ENCODE results near the gene SNTA1.
"Not testable (repeated sequence)": the region's sequence is repeated elsewhere in the genome, so short reads cannot be mapped to it uniquely, and the experiment has no call there.

The SNTA1 gene

GRCh38 chr20:33423875-33424274 is 19.7 kb downstream of the SNTA1 start:
- DNase-seq = not testable (repeated sequence)

- DNase-seq = no peak
Observed at GRCh38 chr20:33423141-33423834, 20.3 kb downstream of the SNTA1 start.

GRCh38 chr20:33419140-33419974 is 24.2 kb downstream of the SNTA1 start:
- DNase-seq = no peak

GRCh38 chr20:33418033-33418432 is 25.5 kb downstream of the SNTA1 start:
- no peak for DNase-seq

GRCh38 chr20:33415948-33416347 is 27.6 kb downstream of the SNTA1 start:
- no peak for DNase-seq

- no peak for DNase-seq
Observed at GRCh38 chr20:33412484-33412838, 31.1 kb downstream of the SNTA1 start.

- no peak for DNase-seq
Observed at GRCh38 chr20:33411711-33412483, 31.7 kb downstream of the SNTA1 start.

- DNase-seq = no peak
Observed at GRCh38 chr20:33411242-33411641, 32.3 kb downstream of the SNTA1 start.

GRCh38 chr20:33410081-33410742 is 33.4 kb downstream of the SNTA1 start:
- DNase-seq = no peak

- DNase-seq = no peak
Observed at GRCh38 chr20:33408716-33409654, 34.6 kb downstream of the SNTA1 start.

- DNase-seq = no peak
Observed at GRCh38 chr20:33408313-33408712, 35.2 kb downstream of the SNTA1 start.

- DNase-seq = no peak
Observed at GRCh38 chr20:33407796-33408195, 35.8 kb downstream of the SNTA1 start.

- no peak for DNase-seq
Observed at GRCh38 chr20:33407251-33407650, 36.3 kb downstream of the SNTA1 start.

- DNase-seq = no peak
Observed at GRCh38 chr20:33404281-33404680, 39.3 kb downstream of the SNTA1 start.

GRCh38 chr20:33401921-33402369 is 41.6 kb downstream of the SNTA1 start:
- DNase-seq = no peak

GRCh38 chr20:33401184-33401920 is 42.2 kb downstream of the SNTA1 start, which contains the start of gene CDK5RAP1:
Gene CDK5RAP1 (minus strand): TSS chr20:33401519. CDS start chr20:33397064, 4,455 bp downstream.
- peak; percentile 42 for DNase-seq

- DNase-seq = no peak
Observed at GRCh38 chr20:33400812-33401183, 42.8 kb downstream of the SNTA1 start.

- peak; percentile 6 for DNase-seq
Observed at GRCh38 chr20:33399924-33400323, 43.6 kb downstream of the SNTA1 start.

- DNase-seq = no peak
Observed at GRCh38 chr20:33394718-33395117, 48.8 kb downstream of the SNTA1 start.

- DNase-seq = no peak
Observed at GRCh38 chr20:33393609-33394008, 50.0 kb downstream of the SNTA1 start.

All from GF-D8 (cell line).